HCT116 (cell line): Measurements from ENCODE around the gene HNF4A. TPM values are rescaled to one million over a fixed set of nuclear protein-coding genes. Genes with fewer than 3 reads are reported as not detected.

Experiments
- ATAC-seq: fragments of 200-7000 bp; cut with Tn5 transposase; 2 replicates; pipeline ENCODE4 v1.9.1; 2020; ENCODE audit warnings: mild to moderate bottlenecking, moderate library complexity
- BruUV-seq: library from RNA; stranded (reverse); fragments of 400-500 nt; replicated peaks from 2 replicates; lab custom pipeline; 2021; lab: Mats Ljungman, UMichigan
- CTCF ChIA-PET: fragments of 300-600 bp; sonication (Branson Sonifier 250); formaldehyde crosslinking; loops from one replicate; lab custom pipeline; 2021; ENCODE audit warnings: antibody characterized with exemption; lab: Charles Lee
- POLR2A ChIA-PET: fragments of 300-600, 350-600 bp; sonication (Branson Sonifier 250); formaldehyde crosslinking; loops from one replicate; lab custom pipeline; 2021; ENCODE audit warnings: antibody characterized with exemption; lab: Charles Lee
- RAD21 ChIA-PET, 2 experiments: fragments of 300-600 bp; sonication (Branson Sonifier 250); formaldehyde crosslinking; loops; one replicate each; lab custom pipeline; 2023; ENCODE audit warnings: low total read pairs in 2 of 2; ENCODE audit not compliant: uncharacterized antibody in 2 of 2, unreplicated experiment in 2 of 2, low non-redundant PET in 1 of 2; lab: Charles Lee
- DNase-seq: peaks from one replicate; pipeline ENCODE4 v3.0.0-alpha.2; 2010; ENCODE audit warnings: low read depth, low spot score
- H2AFZ ChIP-seq: fragments of 200-600 bp; shearing (Covaris generic), sonication (generic); 2 replicates; pipeline ENCODE4 v1.6.1; 2017; ENCODE audit warnings: low read depth, mixed run types, mixed read lengths, antibody characterized with exemption, low read length; ENCODE audit not compliant: poor library complexity, severe bottlenecking
- H3K27ac ChIP-seq: 2 replicates; pipeline ENCODE4 v1.5.1; 2012; ENCODE audit warnings: low read depth, low read length
- H3K27me3 ChIP-seq: fragments of 200-600 bp; sonication (generic); 2 replicates; pipeline ENCODE4 v1.6.1; 2016; ENCODE audit warnings: mixed run types, low read length, mixed read lengths; ENCODE audit not compliant: insufficient read depth
- H3K36me3 ChIP-seq, 2 experiments: fragments of 200-500 bp in 1 of 2; fragments of 200-600 bp in 1 of 2; sonication (Bioruptor generic) in 1 of 2; sonication (generic) in 1 of 2; 2 replicates each; pipeline versions ENCODE4 v1.5.1 to v1.6.1; 2014 to 2016; ENCODE audit warnings: low read length in 2 of 2, inconsistent platforms in 1 of 2, mixed read lengths in 1 of 2, mixed run types in 1 of 2; ENCODE audit not compliant: insufficient read depth in 2 of 2, control insufficient read depth in 1 of 2
- H3K4me1 ChIP-seq, 2 experiments: fragments of 200-600 bp in 1 of 2; sonication (generic) in 1 of 2; 2 replicates each; pipeline versions ENCODE4 v1.5.1 to v1.6.1; 2012 to 2017; ENCODE audit warnings: low read length in 2 of 2, inconsistent platforms in 1 of 2, mild to moderate bottlenecking in 1 of 2, mixed read lengths in 1 of 2, mixed run types in 1 of 2, moderate library complexity in 1 of 2; ENCODE audit not compliant: insufficient read depth in 2 of 2, control insufficient read depth in 1 of 2
- H3K4me2 ChIP-seq: fragments of 200-600 bp; sonication (generic); 2 replicates; pipeline ENCODE4 v1.6.1; 2017; ENCODE audit warnings: mixed run types, low read length, mixed read lengths
- H3K4me3 ChIP-seq, 2 experiments: fragments of 200-600 bp in 1 of 2; sonication (generic) in 1 of 2; replicated peaks in 1 of 2; 2 replicates each; pipeline ENCODE4 v1.5.1; 2011 to 2016; ENCODE audit warnings: low read length in 2 of 2, control low read depth in 1 of 2, low read depth in 1 of 2, mild to moderate bottlenecking in 1 of 2, mixed read lengths in 1 of 2, mixed run types in 1 of 2
- H3K79me2 ChIP-seq: fragments of 200-600 bp; sonication (generic); 2 replicates; pipeline ENCODE4 v1.6.1; 2017; ENCODE audit warnings: mild to moderate bottlenecking, mixed run types, low read length, moderate library complexity, mixed read lengths; ENCODE audit not compliant: insufficient read depth
- H3K9ac ChIP-seq: fragments of 200-600 bp; sonication (generic); 2 replicates; pipeline ENCODE4 v1.6.1; 2016; ENCODE audit warnings: low read length, mixed read lengths
- H3K9me2 ChIP-seq: fragments of 200-600 bp; sonication (generic), shearing (Covaris generic); 2 replicates; pipeline ENCODE4 v1.6.1; 2017; ENCODE audit warnings: mixed run types, mild to moderate bottlenecking, moderate library complexity; ENCODE audit not compliant: insufficient read depth
- H3K9me3 ChIP-seq, 2 experiments: fragments of 200-500 bp in 1 of 2; fragments of 200-600 bp in 1 of 2; sonication (Bioruptor generic) in 1 of 2; sonication (generic) in 1 of 2; 2 replicates each; pipeline ENCODE4 v1.6.1; 2014 to 2017; ENCODE audit warnings: low read length in 2 of 2, mixed read lengths in 2 of 2, inconsistent platforms in 1 of 2, low read depth in 1 of 2, mild to moderate bottlenecking in 1 of 2, mixed run types in 1 of 2, moderate library complexity in 1 of 2; ENCODE audit not compliant: control insufficient read depth in 1 of 2, insufficient read depth in 1 of 2
- H4K20me1 ChIP-seq: fragments of 200-600 bp; sonication (generic), shearing (Covaris generic); 2 replicates; pipeline ENCODE4 v1.6.1; 2017; ENCODE audit warnings: mixed run types, mild to moderate bottlenecking, moderate library complexity; ENCODE audit not compliant: insufficient read depth
- CBX3 ChIP-seq: IDR thresholded peaks from 2 replicates; pipeline ENCODE4 v1.6.1; 2012; ENCODE audit warnings: low read depth
- EZH2phosphoT487 ChIP-seq: fragments of 200-600 bp; IDR thresholded peaks from 2 replicates; pipeline ENCODE4 v1.6.1; 2018; ENCODE audit warnings: antibody characterized with exemption, borderline replicate concordance
- JUND ChIP-seq: IDR thresholded peaks from 2 replicates; pipeline ENCODE4 v1.6.1; 2012
- POLR2A ChIP-seq: IDR thresholded peaks from 2 replicates; pipeline ENCODE4 v1.7.0; 2011; ENCODE audit warnings: borderline replicate concordance; ENCODE audit not compliant: insufficient read depth, insufficient read length; ENCODE audit errors: extremely low read depth
- POLR2AphosphoS5 ChIP-seq: IDR thresholded peaks from 2 replicates; pipeline ENCODE4 v1.6.1; 2011; ENCODE audit warnings: mild to moderate bottlenecking, low read depth, low read length, moderate library complexity
- REST ChIP-seq: IDR thresholded peaks from 2 replicates; pipeline ENCODE4 v1.6.1; 2012; ENCODE audit warnings: low read depth
- YY1 ChIP-seq: IDR thresholded peaks from 2 replicates; pipeline ENCODE4 v1.6.1; 2011; ENCODE audit warnings: low read length, low read depth, moderate library complexity, mild to moderate bottlenecking; ENCODE audit not compliant: insufficient replicate concordance; ENCODE audit errors: extremely low read depth
- ZNF274 ChIP-seq: fragments of 200-500 bp; sonication (Bioruptor generic); IDR thresholded peaks from 2 replicates; pipeline ENCODE4 v1.6.1; 2014; ENCODE audit warnings: mild to moderate bottlenecking, low read depth, low read length, inconsistent platforms
- intact Hi-C: fragments of 100-400 bp; cut with micrococcal nuclease; formaldehyde crosslinking; loops from 2 replicates; pipeline ENCODE4 v1.10.0; 2022
- total RNA-seq: library from RNA; stranded (reverse); gene quantifications from one replicate; pipeline ENCODE4 v1.2.1, GENCODE V29; 2021; ENCODE audit not compliant: unreplicated experiment

The HNF4A gene
- total RNA-seq, 1 experiment from 2014 or later, result 7.4 TPM

GRCh38 chr20:44334709-44335108 lies 20.8 kb upstream of the HNF4A start:
- H3K9me3 ChIP-seq, result no peaks in the 10 kb centered on the region
- no peaks in the 10 kb centered on the region for H3K9me2 ChIP-seq
- H3K27me3 ChIP-seq, result no peaks in the 10 kb centered on the region
- BruUV-seq, result no TSS peak
- ChIA-PET CTCF (no interaction called here), POLR2A (no interaction called here), RAD21 (no interaction called here)
- H3K36me3 ChIP-seq, result no peaks in the 10 kb centered on the region
- H3K4me2 ChIP-seq, result no peak overlapping the region
- H3K27ac ChIP-seq, result no peak overlapping the region
- H3K79me2 ChIP-seq, result no peaks in the 10 kb centered on the region
- H3K4me1 ChIP-seq, result no peaks in the 10 kb centered on the region
- intact Hi-C loops, result no loop called here
- TF ChIP-seq JUND (no peak), EZH2phosphoT487 (no peak), REST (no peak), ZNF274 (no peak), POLR2AphosphoS5 (no peak), POLR2A (no peak), YY1 (no peak), CBX3 (no peak)
- TF ChIP-seq, all 23 proteins: peak for 0
- DNase-seq (no peak), ATAC-seq (no peak)
- H4K20me1 ChIP-seq, result no peaks in the 10 kb centered on the region
- H3K9ac ChIP-seq, result no peak overlapping the region
- no peak overlapping the region for H3K4me3 ChIP-seq
- no peak overlapping the region for H2AFZ ChIP-seq
